GM18909 (cell line): Measurements from ENCODE around the gene HHAT.
"Not testable (repeated sequence)": the region's sequence is repeated elsewhere in the genome, so short reads cannot be mapped to it uniquely, and the experiment has no call there.

Source experiments
- ATAC-seq: cut with Tn5 transposase; IDR thresholded peaks from one replicate; pipeline ENCODE4 v1.9.1; 2021; ENCODE audit warnings: mild to moderate bottlenecking; ENCODE audit not compliant: unreplicated experiment, poor library complexity

Gene HHAT

GRCh38 chr1:210381934-210382333 is 53.2 kb downstream of the HHAT start:
- ATAC-seq, result no peak

GRCh38 chr1:210384625-210385024 is 55.9 kb downstream of the HHAT start:
- no peak for ATAC-seq

- no peak for ATAC-seq
These were observed 56.5 kb downstream of the HHAT start for GRCh38 chr1:210385228-210385627.

- peak; percentile 80 for ATAC-seq
These were observed 65.6 kb downstream of the HHAT start for GRCh38 chr1:210394281-210394821.

GRCh38 chr1:210396541-210396940 is 67.8 kb downstream of the HHAT start:
- no peak for ATAC-seq

- ATAC-seq, result no peak
These were observed 68.5 kb downstream of the HHAT start for GRCh38 chr1:210397252-210397651.

- ATAC-seq, result no peak
These were observed 69.0 kb downstream of the HHAT start for GRCh38 chr1:210397681-210398080.

GRCh38 chr1:210398466-210398865 is 69.8 kb downstream of the HHAT start:
- no peak for ATAC-seq

- ATAC-seq, result peak; percentile 95
These were observed 71.5 kb downstream of the HHAT start for GRCh38 chr1:210400043-210400840.

GRCh38 chr1:210402560-210402959 is 73.9 kb downstream of the HHAT start:
- no peak for ATAC-seq

GRCh38 chr1:210405316-210405715 is 76.6 kb downstream of the HHAT start:
- ATAC-seq, result no peak

- ATAC-seq, result not testable (repeated sequence)
These were observed 77.6 kb downstream of the HHAT start for GRCh38 chr1:210406341-210406740.

GRCh38 chr1:210407207-210407886 is 78.6 kb downstream of the HHAT start:
- peak; percentile 77 for ATAC-seq

- no peak for ATAC-seq
These were observed 79.2 kb downstream of the HHAT start for GRCh38 chr1:210407887-210408252.

- no peak for ATAC-seq
These were observed 83.5 kb downstream of the HHAT start for GRCh38 chr1:210412240-210412639.

- no peak for ATAC-seq
These were observed 85.2 kb downstream of the HHAT start for GRCh38 chr1:210413951-210414350.

GRCh38 chr1:210415846-210416448 is 87.2 kb downstream of the HHAT start:
- ATAC-seq, result no peak

GRCh38 chr1:210416681-210417080 is 88.0 kb downstream of the HHAT start:
- no peak for ATAC-seq

- no peak for ATAC-seq
These were observed 89.2 kb downstream of the HHAT start for GRCh38 chr1:210417881-210418280.

GRCh38 chr1:210418863-210419650 is 90.4 kb downstream of the HHAT start:
- no peak for ATAC-seq
